Activated T-cell treated with anti-CD3 and anti-CD28 coated beads, Interleukin-2, amount 50 U/mL, for 72 hours (primary cell): ENCODE data around the gene MFSD6. TPM values are rescaled to one million over a fixed set of nuclear protein-coding genes. Genes with fewer than 3 reads are reported as not detected.
A peak's percentile ranks its signal among the peaks of the same experiment; 100 is the strongest.
"Not testable (repeated sequence)": the region's sequence is repeated elsewhere in the genome, so short reads cannot be mapped to it uniquely, and the experiment has no call there.

Experiments used
- ATAC-seq, 2 donors: fragments of 150-1000 bp; cut with Tn5 transposase; replicated peaks in 1 of 2; 2 replicates each; pipeline ENCODE4 v1.10.0; 2021; ENCODE audit warnings: moderate library complexity in 2 of 2, mild to moderate bottlenecking in 1 of 2
- DNase-seq, 2 donors: peaks; one replicate each; pipeline ENCODE4 v3.0.0; 2021 to 2022; ENCODE audit warnings: mixed read lengths in 1 of 2
- H3K27ac Mint-ChIP-seq: one replicate; pipeline ENCODE4 v1.8.0; 2022; ENCODE audit warnings: mild to moderate bottlenecking, moderate library complexity, mixed read lengths
- H3K27me3 Mint-ChIP-seq: one replicate; pipeline ENCODE4 v1.8.0; 2022; ENCODE audit warnings: low read depth, mixed read lengths
- H3K36me3 Mint-ChIP-seq, 2 donors: one replicate each; pipeline ENCODE4 v1.8.0; 2022; ENCODE audit warnings: mixed read lengths in 2 of 2, mild to moderate bottlenecking in 1 of 2; ENCODE audit not compliant: insufficient read depth in 2 of 2
- H3K4me1 Mint-ChIP-seq: one replicate; pipeline ENCODE4 v1.8.0; 2022; ENCODE audit warnings: low read depth, mixed read lengths
- H3K4me3 Mint-ChIP-seq, 2 donors: one replicate each; pipeline ENCODE4 v1.8.0; 2022; ENCODE audit warnings: mild to moderate bottlenecking in 2 of 2, mixed read lengths in 2 of 2, moderate library complexity in 2 of 2
- H3K9me3 Mint-ChIP-seq, 2 donors: one replicate each; pipeline ENCODE4 v1.8.0; 2022; ENCODE audit warnings: mixed read lengths in 2 of 2
- total RNA-seq, 2 donors: library from RNA; stranded (reverse); gene quantifications; one replicate each; pipeline ENCODE4 v1.2.3, GENCODE V29; 2022

The MFSD6 gene
- total RNA-seq, 2 donors from 2014 or later = 51.9 to 57.8 TPM

DNA sequence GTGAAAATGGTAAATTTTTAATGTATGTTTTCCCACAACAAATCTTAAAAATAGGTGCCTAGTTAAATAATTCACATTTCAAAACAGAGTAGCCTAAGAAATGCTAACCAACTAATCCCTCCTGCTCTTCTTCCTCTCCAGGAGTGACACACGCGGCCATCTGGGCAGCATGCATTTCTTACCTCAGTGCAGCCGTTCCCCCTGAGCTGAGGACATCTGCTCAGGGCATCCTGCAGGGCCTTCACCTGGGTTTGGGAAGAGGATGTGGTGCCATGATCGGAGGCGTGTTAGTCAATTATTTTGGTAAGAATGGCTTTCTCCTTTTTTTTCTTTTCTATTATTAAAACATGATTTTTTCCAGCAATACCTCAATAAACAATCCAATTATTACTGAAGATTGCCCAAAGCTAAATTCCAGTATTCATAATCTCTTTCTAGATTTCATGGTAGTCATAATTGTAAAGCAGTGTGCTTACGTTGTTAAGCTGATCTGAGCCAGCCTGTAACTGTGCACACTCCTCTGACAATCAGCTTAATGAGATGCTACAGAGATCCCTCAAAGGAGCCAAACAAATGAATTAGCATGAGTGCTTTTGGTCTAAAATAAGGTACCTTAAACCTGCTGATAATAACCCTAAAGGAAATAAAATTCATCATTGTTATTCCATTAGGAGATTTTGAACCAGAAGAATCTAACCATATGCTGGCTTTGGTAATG, 80.5 kb downstream of the MFSD6 start:
- Mint-ChIP-seq H3K27me3 (no peaks in the 10 kb centered on the region), H3K4me3 (no peak overlapping the region), H3K4me1 (peaks cover 17% of the 10 kb centered on the region), H3K36me3 (peaks cover 23 to 48% of the 10 kb centered on the region in 2 donors), H3K27ac (no peak overlapping the region), H3K9me3 (peaks cover 4 to 9% of the 10 kb centered on the region in 2 donors)
- ATAC-seq = no peak
- no peak for DNase-seq

DNA sequence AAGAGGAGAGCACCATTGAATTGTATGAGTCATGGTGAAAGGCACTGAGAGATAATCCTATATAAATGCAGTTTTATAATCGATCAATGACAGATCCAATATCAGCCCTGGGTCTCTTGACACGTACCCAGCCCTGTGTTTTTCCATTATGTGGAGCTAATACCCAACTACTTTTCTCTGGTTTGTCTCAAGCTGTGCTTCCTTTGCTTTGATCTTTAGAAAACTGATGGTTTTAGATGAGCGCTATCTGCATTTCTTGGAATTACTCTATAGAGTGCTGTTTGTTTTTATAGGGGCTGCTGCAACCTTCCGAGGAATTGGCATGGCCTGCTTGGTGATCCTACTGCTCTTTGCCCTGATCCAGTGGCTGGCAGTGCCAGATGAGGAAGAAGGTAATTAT, 81.3 kb downstream of the MFSD6 start:
- DNase-seq (no peak), ATAC-seq (no peak)
- H3K36me3 Mint-ChIP-seq = peaks cover 24 to 48% of the 10 kb centered on the region in 2 donors
- H3K4me3 Mint-ChIP-seq = no peak overlapping the region
- H3K27me3 Mint-ChIP-seq = no peaks in the 10 kb centered on the region
- peaks cover 21% of the 10 kb centered on the region for H3K4me1 Mint-ChIP-seq
- peak overlapping the region; percentile 42 for H3K27ac Mint-ChIP-seq
- peaks cover 4 to 15% of the 10 kb centered on the region in 2 donors for H3K9me3 Mint-ChIP-seq

DNA sequence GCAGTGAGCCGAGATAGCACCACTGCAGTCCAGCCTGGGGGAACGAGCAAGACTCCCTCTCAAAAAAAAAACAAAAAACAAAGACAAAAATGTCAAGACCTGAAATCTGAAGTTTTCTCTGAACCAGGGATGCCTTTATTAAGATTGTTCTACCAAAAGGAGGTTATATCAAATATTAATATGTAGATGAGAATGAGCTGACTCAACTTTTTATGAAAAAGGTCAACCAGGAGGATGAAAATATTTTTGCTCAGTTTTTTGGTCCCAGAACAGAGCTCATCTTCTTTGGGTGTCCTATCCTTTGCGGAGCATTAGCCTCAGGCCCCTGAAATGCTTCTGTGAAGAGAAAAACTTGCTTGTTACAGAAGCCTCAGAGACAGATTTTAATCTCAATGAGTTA, 82.3 kb downstream of the MFSD6 start:
- Mint-ChIP-seq H3K36me3 (peaks cover 28 to 48% of the 10 kb centered on the region in 2 donors), H3K9me3 (peaks cover 6 to 22% of the 10 kb centered on the region in 2 donors), H3K27me3 (no peaks in the 10 kb centered on the region), H3K4me1 (peaks cover 23% of the 10 kb centered on the region), H3K4me3 (no peak overlapping the region), H3K27ac (no peak overlapping the region)
- no peak for ATAC-seq
- no peak for DNase-seq

DNA sequence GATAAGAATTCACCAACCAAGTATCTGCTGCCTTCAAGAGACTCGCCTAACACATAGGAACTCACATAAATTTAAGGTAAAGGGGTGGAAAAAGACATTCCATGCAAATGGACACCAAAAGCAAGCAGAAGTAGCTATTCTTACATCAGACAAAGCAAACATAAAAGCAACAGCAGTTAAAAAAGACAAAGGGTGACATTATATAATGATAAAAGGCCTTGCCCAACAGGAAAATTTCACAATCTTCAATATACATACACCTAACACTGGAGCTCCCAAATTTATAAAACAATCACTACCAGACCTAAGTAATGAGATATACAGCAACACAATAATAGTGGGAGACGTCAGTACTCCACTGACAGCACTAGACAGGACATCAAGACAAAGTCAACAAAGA, 84.9 kb downstream of the MFSD6 start:
- H3K9me3 Mint-ChIP-seq = peaks cover 8 to 22% of the 10 kb centered on the region in 2 donors
- H3K27ac Mint-ChIP-seq = peak overlapping the region; percentile 80
- H3K4me1 Mint-ChIP-seq = peaks cover 20% of the 10 kb centered on the region
- ATAC-seq (no peak), DNase-seq (no peak)
- H3K27me3 Mint-ChIP-seq = no peaks in the 10 kb centered on the region
- H3K36me3 Mint-ChIP-seq = peaks cover 26 to 47% of the 10 kb centered on the region in 2 donors
- no peak overlapping the region for H3K4me3 Mint-ChIP-seq

DNA sequence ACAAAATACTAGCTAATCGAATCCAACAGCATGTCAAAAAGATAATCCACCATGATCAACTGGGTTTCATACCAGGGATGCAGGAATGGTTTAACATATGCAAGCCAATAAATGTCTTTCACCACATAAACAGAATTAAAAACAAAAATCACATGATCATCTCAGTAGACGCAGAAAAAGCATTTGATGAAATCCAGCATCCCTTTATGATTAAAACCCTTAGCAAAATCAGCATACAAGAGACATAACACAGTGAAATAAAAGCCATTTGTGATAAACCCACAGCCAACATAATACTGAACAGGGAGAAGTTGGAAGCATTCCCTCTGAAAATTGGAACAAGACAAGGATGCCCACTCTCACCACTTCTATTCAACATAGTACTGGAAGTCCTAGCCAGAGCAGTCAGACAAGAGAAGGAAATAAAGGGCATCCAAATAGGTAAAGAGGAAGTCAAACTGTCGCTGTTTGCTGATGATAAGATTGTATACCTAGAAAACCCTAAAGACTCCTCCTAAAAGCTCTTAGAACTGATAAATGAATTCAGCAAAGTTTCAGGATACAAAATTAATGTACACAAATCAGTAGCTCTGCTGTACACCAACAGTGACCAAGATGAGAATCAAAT, 86.6 kb downstream of the MFSD6 start:
- peaks cover 8 to 22% of the 10 kb centered on the region in 2 donors for H3K9me3 Mint-ChIP-seq
- not testable (repeated sequence) for H3K4me3 Mint-ChIP-seq, H3K4me1 Mint-ChIP-seq

DNA sequence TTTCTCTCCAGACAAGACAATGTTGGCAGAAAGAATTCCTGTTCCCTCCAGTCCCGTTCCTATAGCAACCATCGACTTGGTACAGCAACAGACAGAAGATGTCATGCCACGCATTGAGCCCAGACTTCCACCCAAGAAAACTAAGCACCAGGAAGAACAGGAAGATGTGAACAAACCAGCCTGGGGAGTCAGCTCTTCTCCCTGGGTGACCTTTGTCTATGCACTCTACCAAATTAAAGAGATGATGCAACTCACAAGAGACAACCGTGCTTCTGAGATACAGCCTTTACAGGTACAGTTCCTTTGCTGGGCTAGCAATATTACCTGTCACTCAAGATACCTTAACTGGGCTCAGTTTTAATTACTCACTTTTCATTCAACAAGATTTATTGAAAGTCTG, 89.3 kb downstream of the MFSD6 start:
- H3K27me3 Mint-ChIP-seq = no peaks in the 10 kb centered on the region

More for the DNA sequence above, 86.6 kb downstream of the MFSD6 start:
- not testable (repeated sequence) for H3K27me3 Mint-ChIP-seq, ATAC-seq, DNase-seq
- Mint-ChIP-seq H3K27ac (peak overlapping the region; percentile 21), H3K36me3 (peaks cover 25 to 37% of the 10 kb centered on the region in 2 donors)

DNA sequence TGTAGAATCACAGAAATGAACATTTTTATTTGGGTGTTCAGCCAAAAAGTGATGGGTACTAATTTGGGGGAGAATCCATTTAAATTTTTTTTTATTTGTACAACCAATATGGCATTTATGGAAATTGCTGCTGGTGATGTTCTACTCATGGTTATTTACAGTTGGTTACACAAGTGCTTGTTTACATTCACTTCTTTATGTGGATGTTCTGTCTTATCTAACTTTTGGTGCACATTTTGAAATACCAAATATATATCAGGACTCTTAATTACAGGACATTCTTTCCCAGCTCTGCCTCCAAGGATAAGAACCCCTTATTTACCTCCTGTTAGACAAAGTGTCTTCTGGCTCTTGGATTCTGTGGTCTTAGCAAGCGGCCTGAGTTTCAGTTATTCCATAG, 91.1 kb downstream of the MFSD6 start:
- ATAC-seq = no peak
- DNase-seq = no peak
- peaks cover 7% of the 10 kb centered on the region for H3K4me1 Mint-ChIP-seq
- no peaks in the 10 kb centered on the region for H3K27me3 Mint-ChIP-seq
- H3K27ac Mint-ChIP-seq = peak overlapping the region; percentile 54
- H3K4me3 Mint-ChIP-seq = no peak overlapping the region
- peaks cover 11 to 25% of the 10 kb centered on the region in 2 donors for H3K36me3 Mint-ChIP-seq
- H3K9me3 Mint-ChIP-seq = peaks cover 4 to 9% of the 10 kb centered on the region in 2 donors

More for the DNA sequence above, 89.3 kb downstream of the MFSD6 start:
- Mint-ChIP-seq H3K27ac (peak overlapping the region; percentile 6), H3K36me3 (peaks cover 17 to 32% of the 10 kb centered on the region in 2 donors), H3K4me3 (no peak overlapping the region), H3K9me3 (peaks cover 8 to 16% of the 10 kb centered on the region in 2 donors), H3K4me1 (peaks cover 8% of the 10 kb centered on the region)
- DNase-seq (no peak), ATAC-seq (no peak)

DNA sequence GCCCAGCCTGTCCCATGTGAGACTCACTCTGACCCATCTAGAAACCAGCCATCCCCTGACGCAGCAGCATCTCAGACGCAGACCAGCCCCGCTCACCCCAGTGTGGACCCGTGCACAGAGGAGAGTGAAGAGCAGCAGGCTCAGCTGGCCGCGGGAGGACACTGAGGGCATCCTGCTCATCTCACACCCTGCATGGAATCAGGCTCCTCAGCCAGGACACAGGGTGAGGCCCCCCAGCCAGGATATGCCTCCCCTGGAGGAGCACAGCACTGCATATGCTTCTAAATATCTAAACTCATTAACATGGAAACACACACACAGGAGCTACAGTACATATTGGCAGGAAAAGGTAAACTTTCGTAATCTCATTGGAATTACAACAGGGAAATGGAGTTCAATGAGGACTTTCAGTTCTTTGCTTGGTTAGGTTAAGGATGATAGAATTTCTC, 91.9 kb downstream of the MFSD6 start:
- Mint-ChIP-seq H3K4me3 (no peak overlapping the region), H3K4me1 (peaks cover 3% of the 10 kb centered on the region), H3K27ac (peak overlapping the region; percentile 43), H3K9me3 (peaks cover 1 to 4% of the 10 kb centered on the region in 2 donors), H3K27me3 (no peaks in the 10 kb centered on the region), H3K36me3 (peaks cover 11 to 25% of the 10 kb centered on the region in 2 donors)
- ATAC-seq (no peak), DNase-seq (no peak)

DNA sequence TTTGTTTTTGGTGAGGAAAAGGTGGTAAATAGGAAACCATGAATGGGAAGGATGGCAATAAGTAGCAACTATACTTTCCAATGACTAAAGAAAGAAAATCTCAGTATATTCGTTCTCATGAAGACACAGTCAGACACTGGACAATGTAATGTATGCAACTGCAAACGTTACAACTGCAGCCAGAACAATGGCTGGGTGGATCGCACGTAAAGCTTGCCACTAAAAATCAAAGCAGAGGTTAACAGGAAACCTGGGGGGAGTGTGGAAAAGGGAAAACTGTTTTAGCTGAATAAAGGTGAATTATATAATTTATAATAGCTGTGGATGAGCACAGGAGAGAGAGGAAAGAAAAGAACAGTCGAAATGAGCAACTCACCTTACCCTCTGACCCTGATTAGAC, 93.1 kb downstream of the MFSD6 start:
- Mint-ChIP-seq H3K9me3 (no peaks in the 10 kb centered on the region), H3K4me1 (peaks cover 3% of the 10 kb centered on the region), H3K4me3 (no peak overlapping the region), H3K27me3 (no peaks in the 10 kb centered on the region), H3K36me3 (peaks cover 9 to 27% of the 10 kb centered on the region in 2 donors), H3K27ac (peak overlapping the region; percentile 89)
- no peak for DNase-seq
- ATAC-seq = no peak

DNA sequence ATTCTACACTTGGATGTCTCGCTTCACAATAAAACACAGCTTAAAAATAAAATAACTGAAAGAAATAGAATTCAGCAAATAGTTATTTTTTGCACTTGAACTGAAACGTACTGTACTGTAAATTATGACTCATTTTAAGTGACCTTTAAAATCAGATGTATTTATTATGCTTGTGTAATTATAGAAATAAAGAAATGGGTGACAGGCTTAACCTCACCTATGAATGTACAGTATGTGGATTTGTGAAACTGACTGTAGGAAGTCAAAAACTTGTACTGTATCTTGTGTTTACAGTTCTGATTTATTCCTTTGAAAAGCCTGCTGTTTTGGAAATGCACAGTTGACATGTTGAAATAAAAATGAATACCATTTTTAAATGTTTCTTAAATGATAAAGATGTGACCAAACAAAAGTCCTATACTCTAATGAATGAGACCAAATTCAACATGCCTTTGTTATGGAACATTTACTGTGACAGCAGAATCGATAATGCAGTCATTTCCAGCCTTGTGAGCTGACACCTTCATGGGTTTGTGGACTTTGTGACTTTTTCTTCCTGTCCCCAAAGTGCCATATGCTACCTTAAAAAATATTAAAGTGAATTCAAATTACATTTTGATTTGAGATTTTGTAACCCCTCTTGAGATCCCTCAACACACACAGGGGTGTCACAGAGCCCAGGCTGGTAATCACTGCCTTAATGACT, 93.7 kb downstream of the MFSD6 start:
- H3K9me3 Mint-ChIP-seq = no peaks in the 10 kb centered on the region
- H3K4me3 Mint-ChIP-seq = no peak overlapping the region
- H3K27ac Mint-ChIP-seq = peak overlapping the region; percentile 91
- ATAC-seq (no peak), DNase-seq (no peak)
- H3K36me3 Mint-ChIP-seq = peaks cover 9 to 31% of the 10 kb centered on the region in 2 donors
- H3K4me1 Mint-ChIP-seq = peaks cover 7% of the 10 kb centered on the region
- no peaks in the 10 kb centered on the region for H3K27me3 Mint-ChIP-seq

DNA sequence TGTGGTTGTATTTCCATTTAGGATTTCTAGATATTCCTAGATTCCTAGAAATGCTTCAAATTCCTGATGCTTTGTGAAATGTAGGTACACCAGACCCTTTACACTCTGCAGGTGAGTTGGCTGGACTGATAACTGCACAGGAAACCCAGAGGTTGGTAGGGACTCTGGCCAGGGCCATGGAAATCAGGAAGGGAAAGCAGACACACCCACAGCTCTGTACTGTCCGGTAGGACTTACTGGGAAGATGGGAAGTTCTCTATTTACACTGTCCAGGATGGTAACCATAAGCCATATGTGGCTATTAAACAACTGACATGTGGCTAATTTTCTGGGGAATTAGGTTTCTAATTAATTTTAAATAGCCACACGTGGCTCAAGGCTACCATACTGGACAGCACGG, 94.9 kb downstream of the MFSD6 start:
- H3K27ac Mint-ChIP-seq = peak overlapping the region; percentile 74
- H3K4me1 Mint-ChIP-seq = peaks cover 9% of the 10 kb centered on the region
- no peaks in the 10 kb centered on the region for H3K27me3 Mint-ChIP-seq
- H3K4me3 Mint-ChIP-seq = no peak overlapping the region
- ATAC-seq (no peak), DNase-seq (no peak)
- H3K36me3 Mint-ChIP-seq = peaks cover 9 to 33% of the 10 kb centered on the region in 2 donors
- H3K9me3 Mint-ChIP-seq = no peaks in the 10 kb centered on the region

DNA sequence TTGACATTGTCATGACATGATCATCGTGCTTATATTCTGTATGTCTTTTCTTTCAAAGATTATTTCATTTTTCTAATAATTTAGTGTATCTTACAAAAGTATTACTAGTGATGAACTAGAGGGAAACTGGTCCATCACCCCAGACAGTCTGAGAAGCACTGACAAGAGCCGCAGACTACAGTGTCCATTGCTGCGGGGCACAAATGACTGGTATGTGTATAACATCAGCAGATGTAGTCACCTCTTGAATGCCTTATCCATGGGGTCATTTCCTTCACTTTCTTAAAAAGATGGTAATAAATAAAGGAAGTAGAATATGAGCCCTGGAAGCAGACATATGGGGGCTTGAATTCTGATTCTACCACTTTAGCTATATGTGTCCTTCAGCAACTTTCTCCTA, 96.8 kb downstream of the MFSD6 start:
- H3K4me3 Mint-ChIP-seq = no peak overlapping the region
- H3K4me1 Mint-ChIP-seq = peaks cover 9% of the 10 kb centered on the region
- ATAC-seq (no peak), DNase-seq (no peak)
- H3K36me3 Mint-ChIP-seq = peaks cover 9 to 29% of the 10 kb centered on the region in 2 donors
- H3K9me3 Mint-ChIP-seq = no peaks in the 10 kb centered on the region
- no peak overlapping the region for H3K27ac Mint-ChIP-seq
- no peaks in the 10 kb centered on the region for H3K27me3 Mint-ChIP-seq

DNA sequence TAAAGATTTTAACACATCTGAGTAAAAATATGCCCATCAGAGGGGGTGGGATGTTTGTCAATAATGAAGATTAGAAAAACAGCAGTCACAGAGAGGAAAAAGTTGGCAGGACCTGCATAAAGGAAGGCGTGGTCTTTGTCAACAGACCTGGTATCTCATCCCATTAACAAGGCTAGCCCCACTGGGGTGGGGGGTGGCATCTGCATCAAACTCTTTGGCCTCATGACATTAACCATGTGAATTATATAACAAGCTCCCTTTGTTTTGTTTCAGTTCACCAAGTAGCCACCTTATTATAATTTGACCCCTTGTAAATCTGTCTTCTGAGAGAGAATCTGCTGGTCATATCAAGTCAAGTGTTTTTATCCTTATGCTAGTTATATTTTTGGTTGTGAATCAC, 97.5 kb downstream of the MFSD6 start:
- Mint-ChIP-seq H3K36me3 (peaks cover 7 to 24% of the 10 kb centered on the region in 2 donors), H3K27ac (no peak overlapping the region), H3K9me3 (no peaks in the 10 kb centered on the region), H3K4me1 (peaks cover 9% of the 10 kb centered on the region), H3K4me3 (no peak overlapping the region), H3K27me3 (no peaks in the 10 kb centered on the region)
- ATAC-seq (no peak), DNase-seq (no peak)
